Osteoblast (primary cell): ENCODE data around the gene SPHK2. TPM values are rescaled to one million over a fixed set of nuclear protein-coding genes. Genes with fewer than 3 reads are reported as not detected.

Experiments used
- DNase-seq: peaks from one replicate; pipeline ENCODE4 v3.0.0; 2011; ENCODE audit warnings: low spot score, mixed read lengths; ENCODE audit not compliant: insufficient read length; ENCODE audit errors: missing footprints
- H2AFZ ChIP-seq: 2 replicates; pipeline ENCODE4 v1.6.0; 2011; ENCODE audit warnings: mild to moderate bottlenecking, low read length
- H3K27ac ChIP-seq: 2 replicates; pipeline ENCODE4 v1.5.1; 2011; ENCODE audit warnings: mild to moderate bottlenecking, low read depth, low read length, moderate library complexity
- H3K27me3 ChIP-seq: 2 replicates; pipeline ENCODE4 v1.6.0; 2012; ENCODE audit warnings: mild to moderate bottlenecking, control low read depth, inconsistent platforms, low read length, moderate library complexity; ENCODE audit not compliant: insufficient read depth
- H3K36me3 ChIP-seq: 2 replicates; pipeline ENCODE4 v1.5.1; 2011; ENCODE audit warnings: mild to moderate bottlenecking, low read length, control low read depth, moderate library complexity; ENCODE audit not compliant: insufficient read depth
- H3K4me1 ChIP-seq: 2 replicates; pipeline ENCODE4 v1.5.1; 2011; ENCODE audit warnings: mild to moderate bottlenecking, low read length, control low read depth, moderate library complexity; ENCODE audit not compliant: insufficient read depth
- H3K4me2 ChIP-seq: 2 replicates; pipeline ENCODE4 v1.6.0; 2011; ENCODE audit warnings: mild to moderate bottlenecking, low read length; ENCODE audit not compliant: insufficient read depth
- H3K4me3 ChIP-seq: fragments of 200-600 bp; sonication (generic); 3 replicates; pipeline ENCODE4 v1.5.1; 2012; ENCODE audit warnings: mild to moderate bottlenecking, low read length, inconsistent platforms; ENCODE audit not compliant: insufficient read depth
- H3K79me2 ChIP-seq: 2 replicates; pipeline ENCODE4 v1.6.0; 2012; ENCODE audit warnings: mild to moderate bottlenecking, low read length, control low read depth, inconsistent platforms; ENCODE audit not compliant: insufficient read depth
- H3K9me3 ChIP-seq: 2 replicates; pipeline ENCODE4 v1.5.1; 2011; ENCODE audit warnings: low read depth, low read length, control low read depth
- H4K20me1 ChIP-seq: 2 replicates; pipeline ENCODE4 v1.6.0; 2012; ENCODE audit warnings: mild to moderate bottlenecking, low read length, control low read depth; ENCODE audit not compliant: insufficient read depth
- CTCF ChIP-seq: IDR thresholded peaks from 2 replicates; pipeline ENCODE4 v1.5.1; 2011; ENCODE audit warnings: mild to moderate bottlenecking, low read depth, low read length, moderate library complexity; ENCODE audit errors: extremely low read depth
- total RNA-seq: library from RNA; depleted of rRNA; stranded (reverse); fragments of >200 nt; gene quantifications from 2 replicates; pipeline ENCODE4 v1.2.3, GENCODE V29; 2012

Gene SPHK2
- total RNA-seq, 1 donor, result 13.0 TPM

GRCh38 chr19:48637449-48637947 lies 18.2 kb downstream of the SPHK2 start:
- Histone ChIP-seq H3K4me3 (peak overlapping the region; percentile 70), H4K20me1 (no peaks in the 10 kb centered on the region)
- no peak for TF ChIP-seq CTCF

DNA sequence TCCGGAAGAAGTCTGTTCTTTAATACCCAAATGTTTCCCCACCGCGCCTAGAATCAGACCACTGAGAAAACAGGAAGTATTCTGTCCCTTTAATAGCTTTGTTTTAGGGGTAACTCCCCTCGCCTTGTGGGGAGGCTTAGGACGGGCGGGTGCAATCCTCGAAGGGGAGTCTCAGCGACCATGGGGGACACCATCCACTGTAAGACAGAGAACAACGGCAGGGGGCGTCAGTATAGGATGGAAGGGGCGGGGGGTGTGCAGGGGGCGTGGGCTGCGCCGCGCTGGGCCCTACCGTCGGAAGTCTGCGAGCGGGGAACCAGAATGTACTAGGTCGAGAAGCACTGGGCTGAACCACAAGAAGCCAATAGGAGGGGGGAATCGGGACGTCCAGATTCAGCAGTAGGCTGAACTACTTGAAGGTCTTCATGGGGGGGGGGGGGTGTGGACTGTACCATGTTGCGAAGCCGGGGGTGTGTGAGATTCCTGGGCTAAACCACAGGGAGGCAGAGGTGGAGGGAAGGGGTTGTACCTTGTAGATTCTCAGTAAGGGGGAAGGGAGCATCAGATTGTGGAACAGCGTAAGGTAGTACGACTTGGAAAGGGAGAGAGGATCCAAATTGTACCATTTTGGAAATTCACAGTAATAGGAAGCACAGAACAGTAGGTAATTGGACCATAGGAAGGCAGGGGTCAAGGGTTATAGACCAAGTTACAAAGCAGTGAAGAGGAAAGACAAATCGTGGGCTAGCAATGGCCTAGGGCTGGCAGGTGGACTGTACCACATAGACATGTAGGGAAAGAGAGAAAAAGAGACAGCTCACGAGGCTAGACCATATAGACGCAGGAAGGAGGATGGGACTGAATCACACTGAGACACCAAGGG lies 18.9 kb downstream of the SPHK2 start:
- peak overlapping the region; percentile 90 for H2AFZ ChIP-seq
- no peak for TF ChIP-seq CTCF
- H3K9me3 ChIP-seq, result no peaks in the 10 kb centered on the region
- H4K20me1 ChIP-seq, result no peaks in the 10 kb centered on the region
- peaks cover 45% of the 10 kb centered on the region for H3K4me1 ChIP-seq
- DNase-seq, result peak; percentile 99
- peaks cover 5% of the 10 kb centered on the region for H3K27me3 ChIP-seq
- no peaks in the 10 kb centered on the region for H3K36me3 ChIP-seq
- peak overlapping the region; percentile 47 for H3K27ac ChIP-seq
- peak overlapping the region; percentile 73 for H3K4me2 ChIP-seq
- H3K4me3 ChIP-seq, result peak overlapping the region; percentile 70
- H3K79me2 ChIP-seq, result no peaks in the 10 kb centered on the region

More at GRCh38 chr19:48637449-48637947, 18.2 kb downstream of the SPHK2 start:
- peak; percentile 100 for DNase-seq
- H3K36me3 ChIP-seq, result no peaks in the 10 kb centered on the region
- H3K27ac ChIP-seq, result peak overlapping the region; percentile 47
- H3K4me1 ChIP-seq, result peaks cover 51% of the 10 kb centered on the region
- peaks cover 5% of the 10 kb centered on the region for H3K27me3 ChIP-seq
- no peaks in the 10 kb centered on the region for H3K9me3 ChIP-seq
- peak overlapping the region; percentile 85 for H2AFZ ChIP-seq
- peak overlapping the region; percentile 73 for H3K4me2 ChIP-seq
- no peaks in the 10 kb centered on the region for H3K79me2 ChIP-seq

DNA sequence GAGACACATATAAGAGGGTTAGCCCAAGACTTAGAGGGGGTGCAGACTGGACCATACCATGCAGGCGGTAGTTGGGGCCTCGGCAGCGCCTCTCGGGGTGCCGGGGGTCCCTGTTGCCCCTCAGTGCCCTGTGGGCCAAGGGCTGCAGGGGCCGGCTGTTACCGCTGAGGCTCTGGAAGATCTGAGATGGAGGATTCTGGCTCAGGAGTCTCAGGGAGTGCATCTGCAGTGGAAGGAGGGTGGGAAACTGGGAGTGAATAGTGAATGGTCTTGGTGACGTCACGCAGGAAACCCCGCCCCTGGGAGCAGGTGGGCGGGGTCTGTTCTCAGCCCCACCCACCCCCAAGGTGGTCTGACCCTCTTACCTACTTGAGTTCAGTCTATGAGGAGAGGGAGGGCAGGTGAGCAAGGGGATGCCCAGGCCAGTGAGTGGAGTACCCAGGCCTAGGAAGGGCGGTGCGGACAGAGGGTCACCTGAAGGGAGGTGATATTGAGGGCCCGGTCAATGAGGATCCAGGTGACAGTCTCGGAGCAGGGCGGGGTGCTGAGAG lies 19.6 kb downstream of the SPHK2 start:
- H3K4me3 ChIP-seq, result no peak overlapping the region

More for the DNA sequence above, 19.6 kb downstream of the SPHK2 start:
- peaks cover 37% of the 10 kb centered on the region for H3K4me1 ChIP-seq
- H3K36me3 ChIP-seq, result no peaks in the 10 kb centered on the region
- no peaks in the 10 kb centered on the region for H3K79me2 ChIP-seq
- H3K9me3 ChIP-seq, result no peaks in the 10 kb centered on the region
- peak overlapping the region; percentile 73 for H3K4me2 ChIP-seq
- no peak for TF ChIP-seq CTCF
- peak overlapping the region; percentile 90 for H2AFZ ChIP-seq
- no peaks in the 10 kb centered on the region for H4K20me1 ChIP-seq
- H3K27ac ChIP-seq, result no peak overlapping the region
- DNase-seq, result peak; percentile 78
- peaks cover 5% of the 10 kb centered on the region for H3K27me3 ChIP-seq
